ENCODE results near the gene PANK4.

Gene PANK4

GRCh38 chr1:2497891-2498290 lies 28.5 kb downstream of the PANK4 start:
- no peak overlapping the region for H3K27ac ChIP-seq (ENCODE audit: low read depth, low read length)
- TF ChIP-seq EZH2phosphoT487 (conservative IDR thresholded peaks at IDR 0.05; ENCODE audit: low read length) (no peak), CTCF (IDR thresholded peaks at IDR 0.05; ENCODE audit: insufficient read depth, low read length, poor library complexity, severe bottlenecking) (no peak)
- no peaks in the 10 kb centered on the region for H3K9me3 ChIP-seq (ENCODE audit: insufficient read depth, low read length)
- H4K20me1 ChIP-seq (ENCODE audit: low read depth, low read length), result no peaks in the 10 kb centered on the region
- no peaks in the 10 kb centered on the region for H3K27me3 ChIP-seq (ENCODE audit: low read length)
- H3K9ac ChIP-seq (ENCODE audit: low read length), result no peak overlapping the region
- no peak overlapping the region for H2AFZ ChIP-seq (ENCODE audit: low read depth, low read length, severe bottlenecking)
- H3K9me2 ChIP-seq (replicated peaks; ENCODE audit: insufficient read depth, low read length), result no peaks in the 10 kb centered on the region
- no peaks in the 10 kb centered on the region for H3K36me3 ChIP-seq (ENCODE audit: low read length)
- no peaks in the 10 kb centered on the region for H3F3A ChIP-seq (ENCODE audit: insufficient read depth)
- H3K4me3 ChIP-seq (ENCODE audit: insufficient read depth, low read length, poor library complexity, severe bottlenecking), result no peak overlapping the region
- no peak overlapping the region for H3K4me2 ChIP-seq (ENCODE audit: low read depth, low read length, poor library complexity, severe bottlenecking)
- H3K79me2 ChIP-seq (ENCODE audit: insufficient read depth, low read length), result no peaks in the 10 kb centered on the region

- H3K9me3 ChIP-seq (ENCODE audit: insufficient read depth, low read length), result no peaks in the 10 kb centered on the region
- no peaks in the 10 kb centered on the region for H3K9me2 ChIP-seq (replicated peaks; ENCODE audit: insufficient read depth, low read length)
- H3K79me2 ChIP-seq (ENCODE audit: insufficient read depth, low read length), result no peaks in the 10 kb centered on the region
- no peaks in the 10 kb centered on the region for H3K27me3 ChIP-seq (ENCODE audit: low read length)
- no peak overlapping the region for H2AFZ ChIP-seq (ENCODE audit: low read depth, low read length, severe bottlenecking)
- no peaks in the 10 kb centered on the region for H4K20me1 ChIP-seq (ENCODE audit: low read depth, low read length)
- no peak overlapping the region for H3K4me3 ChIP-seq (ENCODE audit: insufficient read depth, low read length, poor library complexity, severe bottlenecking)
- TF ChIP-seq EZH2phosphoT487 (conservative IDR thresholded peaks at IDR 0.05; ENCODE audit: low read length) (no peak), CTCF (IDR thresholded peaks at IDR 0.05; ENCODE audit: insufficient read depth, low read length, poor library complexity, severe bottlenecking) (no peak)
- H3K36me3 ChIP-seq (ENCODE audit: low read length), result no peaks in the 10 kb centered on the region
- no peak overlapping the region for H3K9ac ChIP-seq (ENCODE audit: low read length)
- no peaks in the 10 kb centered on the region for H3F3A ChIP-seq (ENCODE audit: insufficient read depth)
- no peak overlapping the region; the same call in 1 of the 2 replicates for H3K27ac ChIP-seq (ENCODE audit: low read depth, low read length)
- no peak overlapping the region for H3K4me2 ChIP-seq (ENCODE audit: low read depth, low read length, poor library complexity, severe bottlenecking)
Measured at GRCh38 chr1:2496746-2497145, 29.6 kb downstream of the PANK4 start.

GRCh38 chr1:2496087-2496622 lies 30.2 kb downstream of the PANK4 start:
- TF ChIP-seq EZH2phosphoT487 (conservative IDR thresholded peaks at IDR 0.05; ENCODE audit: low read length), result no peak
- no peak for TF ChIP-seq CTCF (IDR thresholded peaks at IDR 0.05; ENCODE audit: insufficient read depth, low read length, poor library complexity, severe bottlenecking)

More at GRCh38 chr1:2496087-2496622, 30.2 kb downstream of the PANK4 start:
- Histone ChIP-seq H3K27ac (ENCODE audit: low read depth, low read length) (no peak overlapping the region; the same call in 1 of the 2 replicates), H3K4me2 (ENCODE audit: low read depth, low read length, poor library complexity, severe bottlenecking) (peak overlapping the region; percentile 10), H3K36me3 (ENCODE audit: low read length) (no peaks in the 10 kb centered on the region), H3F3A (ENCODE audit: insufficient read depth) (no peaks in the 10 kb centered on the region), H3K27me3 (ENCODE audit: low read length) (no peaks in the 10 kb centered on the region), H4K20me1 (ENCODE audit: low read depth, low read length) (no peaks in the 10 kb centered on the region), H3K79me2 (ENCODE audit: insufficient read depth, low read length) (no peaks in the 10 kb centered on the region), H3K9me3 (ENCODE audit: insufficient read depth, low read length) (no peaks in the 10 kb centered on the region), H3K9ac (ENCODE audit: low read length) (no peak overlapping the region), H3K4me3 (ENCODE audit: insufficient read depth, low read length, poor library complexity, severe bottlenecking) (no peak overlapping the region), H3K9me2 (replicated peaks; ENCODE audit: insufficient read depth, low read length) (no peaks in the 10 kb centered on the region), H2AFZ (ENCODE audit: low read depth, low read length, severe bottlenecking) (no peak overlapping the region)
